ENCODE results near the gene ATG9A.

- no peak for TF ChIP-seq POLR2A (IDR thresholded peaks at IDR 0.05; ENCODE audit: low read depth, low read length)
- TF ChIP-seq POU2F2 (IDR thresholded peaks at IDR 0.05; ENCODE audit: low read depth, low read length), result no peak
- TF ChIP-seq POLR2AphosphoS5 (IDR thresholded peaks at IDR 0.05; ENCODE audit: low read depth, low read length), result no peak
- TF ChIP-seq PAX5 (IDR thresholded peaks at IDR 0.05; ENCODE audit: insufficient read depth, low read length, severe bottlenecking), result no peak
- TF ChIP-seq SPI1 (IDR thresholded peaks at IDR 0.05; ENCODE audit: low read depth, low read length), result no peak
- TF ChIP-seq TAF1 (IDR thresholded peaks at IDR 0.05; ENCODE audit: low read depth, low read length), result no peak
These were observed 38.9 kb upstream of the ATG9A start for GRCh38 chr2:219268294-219268693.

Data from GM12891 (cell line).